K562 (cell line): Measurements from ENCODE around the gene EXTL1. TPM values are rescaled to one million over a fixed set of nuclear protein-coding genes. Genes with fewer than 3 reads are reported as not detected.

Source experiments
- ATAC-seq: fragments of 200-7000 bp; cut with Tn5 transposase; 3 replicates; pipeline ENCODE4 v1.9.1; 2020; ENCODE audit warnings: moderate library complexity
- BruUV-seq: library from RNA; stranded (reverse); fragments of 400-500 nt; replicated peaks from 2 replicates; lab custom pipeline; 2021; lab: Mats Ljungman, UMichigan
- CTCF ChIA-PET: fragments of 300-600 bp; formaldehyde crosslinking; extraction: SDS; loops from one replicate; lab custom pipeline; 2021; ENCODE audit warnings: low intra/inter-chr PET ratio; lab: Yijun Ruan, JAX
- POLR2A ChIA-PET: fragments of 300-600, 350-650 bp; sonication (Branson Sonifier 250); formaldehyde crosslinking; extraction: SDS; loops from one replicate; lab custom pipeline; 2021; ENCODE audit warnings: antibody characterized with exemption, inconsistent platforms; lab: Yijun Ruan, JAX
- DNase-seq, 4 experiments: peaks; one replicate each; pipeline versions ENCODE4 v3.0.0 to v3.0.0-alpha.2; 2011 to 2018; ENCODE audit warnings: low spot score in 3 of 4, mixed read lengths in 3 of 4; ENCODE audit errors: extremely low read depth in 1 of 4
- FAIRE-seq: peaks from 2 replicates; lab custom pipeline; 2011; peaks lifted over from hg19 to GRCh38; lab: Jason Lieb, UNC
- H2AFZ ChIP-seq: 2 replicates; pipeline ENCODE4 v1.6.0; 2011; ENCODE audit warnings: low read depth, low read length, control low read depth, inconsistent platforms
- H3K27ac ChIP-seq: fragments of 200-600 bp; 3 replicates; pipeline ENCODE4 v1.8.0; 2011; ENCODE audit warnings: low read depth, mild to moderate bottlenecking, control low read depth, inconsistent platforms, low read length, moderate library complexity, mixed read lengths; ENCODE audit errors: extremely low read depth
- H3K27me3 ChIP-seq, 2 experiments: fragments of 300-600 bp in 1 of 2; 2 replicates in 1 of 2; 3 replicates in 1 of 2; pipeline versions ENCODE4 v1.6.0 to v1.8.0; 2011; ENCODE audit warnings: inconsistent platforms in 2 of 2, low read length in 2 of 2, mild to moderate bottlenecking in 1 of 2, mixed read lengths in 1 of 2, moderate library complexity in 1 of 2; ENCODE audit not compliant: control insufficient read depth in 2 of 2, insufficient read depth in 2 of 2
- H3K36me3 ChIP-seq: fragments of 300-600 bp; 3 replicates; pipeline ENCODE4 v1.8.0; 2011; ENCODE audit warnings: mild to moderate bottlenecking, low read length, inconsistent platforms; ENCODE audit not compliant: control insufficient read depth, insufficient read depth
- H3K4me1 ChIP-seq, 2 experiments: fragments of 200-600 bp in 1 of 2; replicated peaks in 1 of 2; 2 replicates in 1 of 2; 3 replicates in 1 of 2; pipeline versions ENCODE4 v1.5.1 to v1.8.0; 2011; ENCODE audit warnings: inconsistent platforms in 2 of 2, low read length in 2 of 2, mild to moderate bottlenecking in 1 of 2, mixed read lengths in 1 of 2, moderate library complexity in 1 of 2; ENCODE audit not compliant: control insufficient read depth in 2 of 2, insufficient read depth in 2 of 2
- H3K4me2 ChIP-seq: 2 replicates; pipeline ENCODE4 v1.6.1; 2011; ENCODE audit warnings: low read length, control low read depth, inconsistent platforms, mixed read lengths; ENCODE audit not compliant: insufficient read depth
- H3K4me3 ChIP-seq: fragments of 200-600 bp; sonication (generic), shearing (Covaris generic); 2 replicates; pipeline ENCODE4 v1.5.1; 2016; ENCODE audit warnings: control low read depth, inconsistent platforms
- H3K79me2 ChIP-seq: fragments of 200-600 bp; 3 replicates; pipeline ENCODE4 v1.8.0; 2011; ENCODE audit warnings: low read length, inconsistent platforms; ENCODE audit not compliant: control insufficient read depth, insufficient read depth
- H3K9ac ChIP-seq, 2 experiments: 2 replicates each; pipeline versions ENCODE4 v1.6.0 to v1.6.1; 2011; ENCODE audit warnings: low read depth in 2 of 2, low read length in 2 of 2, control low read depth in 1 of 2, inconsistent platforms in 1 of 2, mild to moderate bottlenecking in 1 of 2, mixed read lengths in 1 of 2; ENCODE audit not compliant: insufficient read depth in 1 of 2
- H3K9me1 ChIP-seq: one replicate; pipeline ENCODE4 v1.6.0; 2011; ENCODE audit warnings: inconsistent platforms, mild to moderate bottlenecking, low read length, moderate library complexity; ENCODE audit not compliant: control insufficient read depth, insufficient read depth
- H3K9me3 ChIP-seq: replicated peaks from 2 replicates; pipeline ENCODE4 v1.5.1; 2011; ENCODE audit warnings: low read depth, low read length, inconsistent platforms; ENCODE audit not compliant: control insufficient read depth, insufficient read depth
- H4K20me1 ChIP-seq: replicated peaks from 2 replicates; pipeline ENCODE4 v1.6.1; 2011; ENCODE audit warnings: low read length, inconsistent platforms, mixed read lengths; ENCODE audit not compliant: control insufficient read depth, insufficient read depth
- ASH1L ChIP-seq: fragments of 450-650 bp; IDR thresholded peaks from 2 replicates; pipeline ENCODE4 v1.6.1; 2018; ENCODE audit warnings: borderline replicate concordance, mild to moderate bottlenecking, low read depth; ENCODE audit not compliant: partially characterized antibody
- ELF4 ChIP-seq: fragments of 450-650 bp; formaldehyde crosslinking; IDR thresholded peaks from 2 replicates; pipeline ENCODE4 v1.4.0; 2022; ENCODE audit warnings: missing genetic modification characterization
- GABPA ChIP-seq: fragments of 200-800 bp; sonication (Bioruptor generic); conservative IDR thresholded peaks from 2 replicates; pipeline ENCODE4 v1.6.1; 2016; ENCODE audit warnings: low read depth, missing genetic modification characterization, missing compliant biosample characterization
- NFRKB ChIP-seq: fragments of 450-650 bp; IDR thresholded peaks from 2 replicates; pipeline ENCODE4 v1.6.1; 2016; ENCODE audit warnings: low read depth
- PTRF ChIP-seq: fragments of 450-650 bp; IDR thresholded peaks from 2 replicates; pipeline ENCODE4 v1.6.1; 2016; ENCODE audit warnings: mild to moderate bottlenecking, missing genetic modification characterization, missing compliant biosample characterization
- PTTG1 ChIP-seq: fragments of 450-650 bp; IDR thresholded peaks from 2 replicates; pipeline ENCODE4 v1.6.1; 2016; ENCODE audit warnings: low read depth, mild to moderate bottlenecking, missing genetic modification characterization, missing compliant biosample characterization
- SMARCA5 ChIP-seq: fragments of 450-650 bp; IDR thresholded peaks from 2 replicates; pipeline ENCODE4 v1.6.1; 2016
- THRAP3 ChIP-seq: fragments of 450-650 bp; IDR thresholded peaks from 2 replicates; pipeline ENCODE4 v1.6.1; 2016; ENCODE audit warnings: mild to moderate bottlenecking, inconsistent platforms, borderline replicate concordance
- YBX1 ChIP-seq: fragments of 450-650 bp; IDR thresholded peaks from 2 replicates; pipeline ENCODE4 v1.7.1; 2016; ENCODE audit warnings: mild to moderate bottlenecking
- ZNF175 ChIP-seq: fragments of 200-800 bp; sonication (Bioruptor generic); IDR thresholded peaks from 2 replicates; pipeline ENCODE4 v1.6.1; 2016; ENCODE audit warnings: low read depth, mild to moderate bottlenecking, missing genetic modification characterization, missing compliant biosample characterization
- ZNF717 ChIP-seq: fragments of 250-450 bp; sonication (Bioruptor Pico); IDR thresholded peaks from 2 replicates; pipeline ENCODE4 v1.5.0; 2021
- WGBS: fragments of 100-300 bp; shearing (Covaris generic); methylation state at CpG from one replicate; pipeline ENCODE4 v1.1.6; 2016; ENCODE audit warnings: low coverage, mixed read lengths; ENCODE audit not compliant: insufficient coverage; ENCODE audit errors: missing lambda C conversion rate; 5-methylcytosine and 5-hydroxymethylcytosine counted together
- in situ Hi-C: fragments of 300-500 bp; cut with MboI; formaldehyde crosslinking; loops from 4 replicates; pipeline ENCODE4 v1.15.0; 2018; ENCODE audit warnings: inconsistent platforms, mixed read lengths
- intact Hi-C: fragments of 100-400 bp; cut with micrococcal nuclease; formaldehyde crosslinking; loops from 2 replicates; pipeline ENCODE4 v1.14.2; 2022
- polyA plus RNA-seq, 8 experiments: library from polyadenylated mRNA; depleted of rRNA in 4 of 8; stranded (reverse) in 5 of 8; unstranded in 3 of 8; fragments of >200 nt; fragmentation: Nextera tagmentation in 2 of 8; fragmentation: Illumina TruSeq in 1 of 8; extraction: Ambion mirVana in 2 of 8; extraction: Trizol in 1 of 8; gene quantifications; 2 replicates each; pipeline versions ENCODE4 v1.2.1 to v1.2.3, GENCODE V29; 2011 to 2014; ENCODE audit warnings: inconsistent platforms in 1 of 8, missing spikeins in 1 of 8
- total RNA-seq, 7 experiments: library from RNA; depleted of rRNA in 6 of 7; stranded (reverse); fragments of >200 nt in 6 of 7; fragmentation: Illumina TruSeq in 2 of 7; extraction: Trizol in 2 of 7; gene quantifications; 2 replicates each; pipeline versions ENCODE4 v1.2.1 to v1.2.3, GENCODE V29; 2011 to 2021; ENCODE audit warnings: low replicate concordance in 1 of 7
- TF ChIP-seq, protein P1 (sequence below): fragments of 450-650 bp; IDR thresholded peaks from 2 replicates; pipeline ENCODE4 v1.6.1; 2017; ENCODE audit warnings: antibody characterized with exemption
- TF ChIP-seq, protein P2 (sequence below): fragments of 450-650 bp; IDR thresholded peaks from 2 replicates; pipeline ENCODE4 v1.6.1; 2016

Gene EXTL1
- total and polyA plus RNA-seq, 9 of the 15 experiments (the other 6 are each of a cell fraction or from before 2014, with no cell fraction given), result 0.04 to 0.23 (median 0.08) TPM; not detected in 3

DNA sequence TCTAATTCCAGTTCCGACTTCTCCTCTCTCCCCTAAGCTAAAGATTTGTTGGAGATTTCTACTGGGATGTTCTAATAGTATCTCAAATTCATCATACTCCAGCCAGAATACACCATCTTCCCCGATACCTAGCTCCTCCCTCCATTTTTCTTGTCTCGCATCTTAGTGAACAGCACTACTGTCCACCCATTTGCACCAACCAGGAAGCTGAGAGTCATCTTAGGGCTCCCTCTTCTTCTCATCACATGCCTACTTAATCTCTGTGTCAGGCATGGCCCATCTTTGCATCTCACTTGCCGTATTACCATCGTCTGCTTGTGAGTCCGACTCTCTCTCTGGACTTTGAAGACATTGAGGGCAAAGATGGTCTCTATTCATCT, 49.4 kb downstream of the EXTL1 start:
- no peaks in the 10 kb centered on the region for H3K27me3 ChIP-seq
- H2AFZ ChIP-seq, result peak overlapping the region; percentile 91
- ATAC-seq, result peak; percentile 9; the same call in 2 of the 3 replicates
- peak in 3 of 4 experiments; percentile 50 to 55 (median 55) for DNase-seq
- H4K20me1 ChIP-seq, result no peaks in the 10 kb centered on the region
- peak overlapping the region in 1 of 2 experiments; percentile 54; a peak in 2 of 4 replicates for H3K9ac ChIP-seq
- intact Hi-C loops (loop anchor here (1.0 to 2.0 kb wide), 2 partner anchors 26 to 35 kb away; no protein-coding TSS in a partner anchor), in situ Hi-C loops (no loop called here)
- no peak for FAIRE-seq
- H3K4me2 ChIP-seq, result peak overlapping the region; percentile 71
- no peak overlapping the region for H3K4me3 ChIP-seq
- no peaks in the 10 kb centered on the region for H3K9me1 ChIP-seq
- TF ChIP-seq ZNF175 (CRISPR knock-in tag) (0 out of 2 replicates have a peak, but pooled peaks have one; percentile 9), ELF4 (0 out of 2 replicates have a peak, but pooled peaks have one; percentile 34), NFRKB (peak; percentile 15; the same call in 1 of the 2 replicates), PTRF (tag) (peak; percentile 20; the same call in 1 of the 2 replicates), GABPA (tag) (0 out of 2 replicates have a peak, but pooled peaks have one; percentile 2), SMARCA5 (peak; percentile 73), ASH1L (peak; percentile 30), YBX1 (no peak), PTTG1 (0 out of 2 replicates have a peak, but pooled peaks have one; percentile 13), THRAP3 (peak; percentile 45; the same call in 1 of the 2 replicates), ZNF717 (CRISPR knock-in tag) (no peak)
- TF ChIP-seq, protein P1, sequence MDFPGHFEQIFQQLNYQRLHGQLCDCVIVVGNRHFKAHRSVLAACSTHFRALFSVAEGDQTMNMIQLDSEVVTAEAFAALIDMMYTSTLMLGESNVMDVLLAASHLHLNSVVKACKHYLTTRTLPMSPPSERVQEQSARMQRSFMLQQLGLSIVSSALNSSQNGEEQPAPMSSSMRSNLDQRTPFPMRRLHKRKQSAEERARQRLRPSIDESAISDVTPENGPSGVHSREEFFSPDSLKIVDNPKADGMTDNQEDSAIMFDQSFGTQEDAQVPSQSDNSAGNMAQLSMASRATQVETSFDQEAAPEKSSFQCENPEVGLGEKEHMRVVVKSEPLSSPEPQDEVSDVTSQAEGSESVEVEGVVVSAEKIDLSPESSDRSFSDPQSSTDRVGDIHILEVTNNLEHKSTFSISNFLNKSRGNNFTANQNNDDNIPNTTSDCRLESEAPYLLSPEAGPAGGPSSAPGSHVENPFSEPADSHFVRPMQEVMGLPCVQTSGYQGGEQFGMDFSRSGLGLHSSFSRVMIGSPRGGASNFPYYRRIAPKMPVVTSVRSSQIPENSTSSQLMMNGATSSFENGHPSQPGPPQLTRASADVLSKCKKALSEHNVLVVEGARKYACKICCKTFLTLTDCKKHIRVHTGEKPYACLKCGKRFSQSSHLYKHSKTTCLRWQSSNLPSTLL, result 0 out of 2 replicates have a peak, but pooled peaks have one; percentile 44
- TF ChIP-seq, protein P2, sequence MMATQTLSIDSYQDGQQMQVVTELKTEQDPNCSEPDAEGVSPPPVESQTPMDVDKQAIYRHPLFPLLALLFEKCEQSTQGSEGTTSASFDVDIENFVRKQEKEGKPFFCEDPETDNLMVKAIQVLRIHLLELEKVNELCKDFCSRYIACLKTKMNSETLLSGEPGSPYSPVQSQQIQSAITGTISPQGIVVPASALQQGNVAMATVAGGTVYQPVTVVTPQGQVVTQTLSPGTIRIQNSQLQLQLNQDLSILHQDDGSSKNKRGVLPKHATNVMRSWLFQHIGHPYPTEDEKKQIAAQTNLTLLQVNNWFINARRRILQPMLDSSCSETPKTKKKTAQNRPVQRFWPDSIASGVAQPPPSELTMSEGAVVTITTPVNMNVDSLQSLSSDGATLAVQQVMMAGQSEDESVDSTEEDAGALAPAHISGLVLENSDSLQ, result no peak
- TF ChIP-seq, all 486 proteins: peak for 10
- 25% methylated on average over 6 of the region's 6 CpGs for WGBS
- Histone ChIP-seq H3K36me3 (no peaks in the 10 kb centered on the region), H3K79me2 (no peaks in the 10 kb centered on the region), H3K4me1 (peaks cover 58 to 68% of the 10 kb centered on the region in 2 experiments), H3K27ac (peak overlapping the region; percentile 97), H3K9me3 (no peaks in the 10 kb centered on the region)
- ChIA-PET POLR2A (interaction anchor here (0.6 to 2.1 kb wide), 20 partner anchors 9 to 214 kb away, joined by 3 to 33 read pairs (median 4); no protein-coding TSS in a partner anchor), CTCF (no interaction called here)
- no TSS peak for BruUV-seq
